Suprapubic skin (tissue), 4 donors: ENCODE results near the gene TMC7. TPM values are rescaled to one million over a fixed set of nuclear protein-coding genes. Genes with fewer than 3 reads are reported as not detected.

Experiments used
- total RNA-seq, 4 donors: library from RNA; depleted of rRNA; stranded (reverse); fragments of >200 nt; gene quantifications; one replicate each; pipeline ENCODE4 v1.1.0, GENCODE V29; 2016

The TMC7 gene
- total RNA-seq, 4 donors from 2014 or later, result 0.52 to 2.7 (median 1.6) TPM

Other genes starting within 250 kb of the TMC7 start
- 1,000 to 10,000 TPM in 3 of 4 donors, 100 to 1,000 TPM in 1; 871 to 2,360 (median 1,711) TPM for gene RPS15A, start 193.6 kb upstream of the TMC7 start, total RNA-seq
- 100 to 1,000 TPM in 3 of 4 donors, 10 to 100 TPM in 1; 94.1 to 165 (median 124) TPM for gene ARL6IP1, start 182.4 kb upstream of the TMC7 start, total RNA-seq
- 100 to 1,000 TPM; 132 to 446 (median 158) TPM for gene SMG1, start 57.5 kb upstream of the TMC7 start, total RNA-seq
- 10 to 100 TPM in 3 of 4 donors, 1 to 10 TPM in 1; 7.6 to 19.2 (median 12.0) TPM for gene COQ7, start 83.7 kb downstream of the TMC7 start, total RNA-seq
- 10 to 100 TPM; 39.0 to 91.9 (median 69.6) TPM for gene ITPRIPL2, start 130.0 kb downstream of the TMC7 start, total RNA-seq
- 10 to 100 TPM in 2 of 4 donors, 1 to 10 TPM in 2; 2.5 to 27.6 (median 9.7) TPM for gene SYT17, start 184.3 kb downstream of the TMC7 start, total RNA-seq